NT2/D1 (cell line): ENCODE measurements around the gene RPS28.

Experiments
- DNase-seq: peaks from one replicate; pipeline ENCODE4 v3.0.0-alpha.2; 2011; ENCODE audit warnings: low read depth, low spot score
- H3K27me3 ChIP-seq: 2 replicates; pipeline ENCODE4 v1.6.0; 2011; ENCODE audit warnings: mild to moderate bottlenecking; ENCODE audit not compliant: insufficient read length, insufficient read depth
- H3K36me3 ChIP-seq: 2 replicates; pipeline ENCODE4 v1.6.1; 2011; ENCODE audit warnings: mild to moderate bottlenecking, low read length, mixed read lengths; ENCODE audit not compliant: insufficient read depth, insufficient read length
- H3K4me1 ChIP-seq: 2 replicates; pipeline ENCODE4 v1.5.1; 2011; ENCODE audit not compliant: insufficient read depth, insufficient read length
- H3K4me3 ChIP-seq: 2 replicates; pipeline ENCODE4 v1.5.1; 2011; ENCODE audit warnings: low read depth; ENCODE audit not compliant: insufficient read length
- H3K9ac ChIP-seq: 2 replicates; pipeline ENCODE4 v1.6.0; 2011; ENCODE audit warnings: low read depth; ENCODE audit not compliant: insufficient read length
- H3K9me3 ChIP-seq: 2 replicates; pipeline ENCODE4 v1.5.1; 2011; ENCODE audit warnings: mild to moderate bottlenecking, low read length; ENCODE audit not compliant: insufficient read depth
- SUZ12 ChIP-seq: IDR thresholded peaks from 2 replicates; pipeline ENCODE4 v1.6.1; 2011; ENCODE audit not compliant: insufficient read length, insufficient read depth; ENCODE audit errors: extremely low read depth
- YY1 ChIP-seq: IDR thresholded peaks from 2 replicates; pipeline ENCODE4 v1.6.1; 2011; ENCODE audit not compliant: insufficient read length, insufficient read depth
- ZNF274 ChIP-seq: IDR thresholded peaks from 2 replicates; pipeline ENCODE4 v1.6.1; 2011; ENCODE audit warnings: mild to moderate bottlenecking, low read depth, low read length

RPS28 gene

DNA sequence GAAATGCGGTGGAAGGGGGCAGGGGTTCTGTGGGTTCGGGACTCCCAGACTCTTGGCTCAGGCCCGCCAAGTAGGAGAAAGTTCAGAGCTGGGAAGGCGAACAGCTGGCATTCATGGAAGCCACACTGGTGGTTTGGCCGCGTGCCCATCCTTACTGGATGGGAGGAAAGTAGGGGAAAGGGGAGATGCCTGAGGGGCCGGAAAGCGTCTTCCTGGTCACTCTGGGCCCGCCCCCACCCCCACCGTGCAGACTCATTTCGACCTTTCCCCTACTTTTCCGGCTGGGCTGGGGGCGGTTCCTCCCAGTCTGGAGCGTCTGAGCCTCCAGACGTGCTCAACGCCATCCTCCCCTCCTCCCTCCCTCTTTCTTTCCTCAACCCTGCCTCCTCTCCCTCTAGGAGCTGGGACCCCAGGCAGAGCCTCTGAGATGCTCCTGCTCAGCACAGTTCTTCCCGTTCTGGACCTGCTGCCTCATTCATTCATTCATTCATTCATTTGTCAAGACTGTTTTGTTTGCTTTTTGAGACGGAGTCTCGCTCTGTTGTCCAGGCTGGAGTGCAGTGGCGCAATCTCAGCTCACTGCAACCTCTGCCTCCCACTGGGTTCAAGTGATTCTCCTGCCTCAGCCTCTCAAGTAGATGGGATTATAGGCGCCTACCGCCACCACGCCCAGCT is 46.2 kb downstream of the RPS28 start:
- H3K27me3 ChIP-seq = peaks cover 44% of the 10 kb centered on the region
- peak overlapping the region; percentile 33 for H3K9ac ChIP-seq
- H3K4me3 ChIP-seq = peak overlapping the region; percentile 19
- no peaks in the 10 kb centered on the region for H3K36me3 ChIP-seq
- peaks cover 18% of the 10 kb centered on the region for H3K4me1 ChIP-seq
- no peaks in the 10 kb centered on the region for H3K9me3 ChIP-seq
- no peak for DNase-seq
- TF ChIP-seq ZNF274 = no peak
- no peak for TF ChIP-seq YY1
- TF ChIP-seq SUZ12 = no peak

DNA sequence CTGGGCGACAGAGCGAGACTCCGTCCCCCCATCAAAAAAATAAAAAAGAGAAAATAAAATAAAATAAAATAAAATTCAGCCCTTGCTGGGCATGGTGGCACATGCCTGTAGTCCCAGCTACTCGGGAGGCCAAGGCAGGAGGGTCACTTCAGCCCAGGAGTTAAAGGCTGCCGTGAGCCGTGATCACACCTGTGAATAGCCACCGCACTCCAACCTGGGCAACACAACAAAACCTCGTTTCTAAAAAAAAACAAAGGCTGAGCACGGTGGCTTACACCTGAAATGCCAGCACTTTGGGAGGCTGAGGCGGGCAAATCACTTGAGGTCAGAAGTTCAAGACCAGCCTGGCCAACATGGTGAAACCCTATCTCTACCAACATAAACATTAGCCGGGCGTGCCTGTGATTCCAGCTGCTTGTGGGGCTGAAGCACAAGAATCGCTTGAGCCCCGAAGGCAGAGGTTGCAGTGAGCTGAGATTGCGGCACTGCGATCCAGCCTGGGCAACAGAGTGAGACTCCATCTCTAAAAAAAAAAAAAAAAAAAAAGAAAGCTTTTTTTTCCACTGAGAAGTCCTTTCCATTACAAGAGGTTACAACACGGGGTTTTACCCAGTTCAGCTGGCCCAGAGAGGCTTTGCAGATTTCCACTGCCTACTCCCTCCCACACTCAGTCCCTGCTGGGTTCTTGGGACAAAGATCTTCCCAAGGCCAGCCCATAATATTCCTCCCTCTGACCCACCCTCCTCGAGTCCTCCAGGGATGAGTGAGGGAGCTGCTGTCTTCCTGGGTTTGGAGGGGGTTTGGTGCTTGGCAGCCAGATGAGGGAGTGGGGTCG is 49.1 kb downstream of the RPS28 start:
- H3K27me3 ChIP-seq = peaks cover 20% of the 10 kb centered on the region
- no peaks in the 10 kb centered on the region for H3K9me3 ChIP-seq
- H3K36me3 ChIP-seq = peaks cover 6% of the 10 kb centered on the region
- peak overlapping the region; percentile 56 for H3K9ac ChIP-seq
- H3K4me1 ChIP-seq = peaks cover 18% of the 10 kb centered on the region
- DNase-seq = no peak
- TF ChIP-seq ZNF274 = no peak
- no peak for TF ChIP-seq YY1
- TF ChIP-seq SUZ12 = no peak
- H3K4me3 ChIP-seq = no peak overlapping the region

DNA sequence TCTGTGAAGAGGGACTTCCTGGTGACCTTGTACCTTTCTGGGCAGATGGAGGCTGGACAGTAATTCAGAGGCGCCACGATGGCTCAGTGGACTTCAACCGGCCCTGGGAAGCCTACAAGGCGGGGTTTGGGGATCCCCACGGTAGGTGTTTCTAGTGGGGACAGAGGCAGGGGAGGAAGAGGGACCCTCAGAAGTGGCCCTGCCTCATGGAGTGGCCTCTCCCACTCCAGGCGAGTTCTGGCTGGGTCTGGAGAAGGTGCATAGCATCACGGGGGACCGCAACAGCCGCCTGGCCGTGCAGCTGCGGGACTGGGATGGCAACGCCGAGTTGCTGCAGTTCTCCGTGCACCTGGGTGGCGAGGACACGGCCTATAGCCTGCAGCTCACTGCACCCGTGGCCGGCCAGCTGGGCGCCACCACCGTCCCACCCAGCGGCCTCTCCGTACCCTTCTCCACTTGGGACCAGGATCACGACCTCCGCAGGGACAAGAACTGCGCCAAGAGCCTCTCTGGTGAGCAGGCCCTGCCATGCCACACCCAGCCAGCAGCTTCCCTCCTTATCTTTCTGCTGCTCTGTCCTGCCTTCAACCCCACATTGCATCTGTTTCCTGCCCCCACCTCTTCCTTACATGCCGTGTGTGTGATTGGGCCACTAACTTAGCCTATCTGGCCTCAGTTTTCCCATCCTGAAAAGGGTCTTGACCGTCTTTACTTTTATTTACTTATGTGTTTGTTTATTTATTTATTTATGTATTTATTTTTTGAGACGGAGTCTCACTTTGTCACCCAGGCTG is 49.9 kb downstream of the RPS28 start:
- no peak for TF ChIP-seq YY1
- no peak for TF ChIP-seq ZNF274
- TF ChIP-seq SUZ12 = no peak
- peaks cover 12% of the 10 kb centered on the region for H3K27me3 ChIP-seq
- peaks cover 6% of the 10 kb centered on the region for H3K36me3 ChIP-seq
- peak overlapping the region; percentile 56 for H3K9ac ChIP-seq
- no peak for DNase-seq
- peaks cover 18% of the 10 kb centered on the region for H3K4me1 ChIP-seq
- H3K9me3 ChIP-seq = no peaks in the 10 kb centered on the region
- no peak overlapping the region for H3K4me3 ChIP-seq
